NOMO-1 treated with DMSO at 0.1 percent for 48 hours (cell line): ENCODE data around the gene NUP188.
"Not testable (repeated sequence)": the region's sequence is repeated elsewhere in the genome, so short reads cannot be mapped to it uniquely, and the experiment has no call there.

Experiments
- DNase-seq: peaks from one replicate; lab custom pipeline; 2025; ENCODE audit not compliant: unreplicated experiment; lab: John Stamatoyannopoulos, UW

Gene NUP188

DNA sequence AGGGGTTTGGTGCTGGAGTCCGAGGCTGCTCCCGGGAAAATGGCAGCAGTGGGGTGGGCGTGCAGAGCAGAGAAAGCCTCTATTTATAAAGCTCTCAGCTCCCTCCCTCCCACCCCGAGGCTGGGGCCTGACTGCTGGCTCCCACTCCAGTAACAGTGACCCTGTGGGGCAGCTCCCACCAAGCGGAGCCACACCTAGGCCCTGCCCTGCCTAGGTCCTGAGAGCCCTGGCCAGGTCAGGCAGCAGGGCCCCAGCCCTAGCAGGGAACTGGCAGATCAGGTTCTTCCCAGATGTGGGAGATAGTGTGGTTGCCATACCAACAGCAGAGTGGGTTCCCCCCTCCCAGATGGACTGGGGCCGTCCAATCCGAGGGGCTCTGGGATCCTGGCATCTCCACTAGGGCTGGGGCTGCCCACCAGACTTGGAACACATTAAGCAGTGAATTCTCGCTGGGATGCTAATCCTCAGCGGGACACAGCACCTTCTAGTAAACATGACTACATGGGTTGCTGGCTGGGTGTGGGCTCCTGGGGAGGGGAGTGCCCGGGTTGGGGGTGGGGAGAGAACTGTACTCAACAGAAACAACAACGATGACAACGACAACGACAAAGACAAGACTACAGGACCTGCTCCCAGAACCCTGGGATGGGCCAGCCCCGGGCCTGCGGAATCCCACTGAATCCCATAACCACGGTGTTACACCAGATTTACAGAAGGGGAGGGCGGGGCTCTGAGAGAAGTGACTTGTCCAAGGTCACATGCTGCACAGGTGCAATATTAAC lies 79.1 kb downstream of the NUP188 start:
- DNase-seq: no peak

DNA sequence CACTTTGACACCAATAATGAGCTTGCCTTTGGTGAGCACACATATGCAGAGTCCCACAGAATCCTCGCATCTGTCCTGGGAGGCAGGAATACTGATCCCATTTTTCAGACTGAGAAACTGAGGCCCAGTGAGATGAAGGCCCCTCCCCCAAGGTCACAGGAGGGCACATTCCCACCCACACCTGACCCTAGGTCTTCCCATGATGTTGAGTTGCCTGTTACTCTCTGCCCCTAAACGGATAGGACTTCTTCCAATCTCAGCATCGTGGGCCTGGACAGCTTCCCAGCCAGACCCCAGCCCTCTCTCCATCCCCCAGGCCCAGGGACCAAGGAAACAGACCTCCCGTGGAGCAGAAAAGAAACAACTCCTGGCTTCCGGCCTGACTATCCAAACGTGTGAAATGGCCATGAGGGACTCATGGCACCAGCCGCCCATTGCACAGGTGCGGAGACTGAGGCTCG lies 79.8 kb downstream of the NUP188 start:
- no peak for DNase-seq

DNA sequence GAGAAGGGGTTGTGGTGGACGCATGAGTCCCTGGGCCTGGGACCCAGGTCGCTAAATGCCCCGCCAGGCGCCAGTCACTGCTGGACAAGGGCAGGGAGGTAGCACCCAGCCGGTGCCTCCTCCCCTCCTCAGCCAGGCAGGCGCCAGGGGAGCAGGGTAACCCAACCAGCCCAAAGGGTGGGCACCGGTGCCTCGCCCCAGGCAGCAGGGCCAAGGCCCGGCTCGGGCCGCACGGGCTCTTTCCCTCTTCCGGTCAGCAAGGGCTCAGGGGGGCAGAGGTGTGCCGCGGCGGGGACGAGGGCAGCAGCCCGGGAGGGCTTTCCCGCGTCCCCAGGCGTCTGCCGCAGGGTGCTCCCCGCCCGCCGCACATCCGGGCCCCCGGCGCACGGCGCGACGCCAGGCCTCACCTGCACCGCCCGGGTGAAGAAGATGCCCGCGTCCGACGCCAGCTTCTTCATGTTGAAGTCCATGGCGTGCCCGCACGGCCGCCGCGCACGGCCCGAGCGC lies 80.2 kb downstream of the NUP188 start:
- DNase-seq: no peak

DNA sequence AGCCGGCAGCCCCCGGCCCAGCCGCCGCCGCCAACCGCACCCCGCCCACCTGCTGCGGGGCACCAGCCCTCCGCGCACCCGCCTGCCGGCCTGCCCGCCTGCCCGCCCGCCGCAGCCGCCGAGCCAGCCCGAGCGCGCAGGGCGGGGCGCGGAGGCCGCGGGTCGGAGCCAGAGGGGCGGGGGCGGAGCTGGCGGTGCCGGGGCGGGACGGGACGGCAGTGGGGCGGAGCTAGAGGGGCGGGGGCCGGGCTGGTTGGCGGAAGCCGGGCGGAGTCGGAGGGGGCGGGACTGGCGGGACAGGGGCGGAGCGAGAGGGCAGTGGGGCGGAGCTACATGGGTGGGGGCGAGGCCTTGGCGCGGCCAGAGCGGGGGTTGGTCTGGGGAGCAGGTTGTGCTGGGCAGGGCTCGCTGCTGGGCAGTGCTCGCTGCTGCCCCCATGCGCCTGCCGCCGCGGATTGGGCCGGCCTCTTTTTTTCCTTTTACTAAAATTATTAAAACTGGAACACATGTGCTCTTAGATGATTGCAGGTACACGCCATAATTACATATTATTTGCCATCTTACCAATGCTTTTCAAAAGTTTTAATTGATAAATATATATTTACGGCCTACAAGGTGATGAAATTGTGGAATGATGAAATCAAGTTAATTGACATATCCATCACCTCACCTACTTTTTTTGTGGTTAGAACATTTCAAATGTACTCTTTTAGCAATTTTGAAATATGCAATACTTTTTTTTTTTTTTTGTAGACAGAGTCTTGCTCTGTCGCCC lies 80.9 kb downstream of the NUP188 start, which contains the start of gene SH3GLB2:
Gene SH3GLB2, minus strand, starts transcription at position 140 of the 775 bp plus-strand sequence. CDS start 177 bp downstream, outside the sequence.
- peak; percentile 83 for DNase-seq

DNA sequence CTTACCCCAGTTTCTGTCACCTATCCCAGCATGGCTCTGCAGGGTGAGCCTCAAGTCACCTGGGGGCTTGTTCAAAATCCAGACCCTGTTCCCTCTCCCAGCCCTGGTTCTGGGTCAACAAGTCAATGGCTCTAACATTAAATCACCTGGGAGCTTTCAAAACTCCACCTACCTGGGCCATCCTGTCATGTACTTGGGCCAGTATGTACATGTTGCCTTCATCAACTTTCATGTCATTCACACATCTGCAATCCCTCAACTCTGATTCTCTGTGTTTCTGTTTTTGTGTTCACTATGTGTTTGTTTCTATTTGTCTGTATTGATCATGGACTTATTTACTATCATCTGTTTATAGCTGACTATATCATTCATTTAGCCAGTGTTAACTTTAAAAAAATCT lies 82.7 kb downstream of the NUP188 start:
- DNase-seq: no peak

DNA sequence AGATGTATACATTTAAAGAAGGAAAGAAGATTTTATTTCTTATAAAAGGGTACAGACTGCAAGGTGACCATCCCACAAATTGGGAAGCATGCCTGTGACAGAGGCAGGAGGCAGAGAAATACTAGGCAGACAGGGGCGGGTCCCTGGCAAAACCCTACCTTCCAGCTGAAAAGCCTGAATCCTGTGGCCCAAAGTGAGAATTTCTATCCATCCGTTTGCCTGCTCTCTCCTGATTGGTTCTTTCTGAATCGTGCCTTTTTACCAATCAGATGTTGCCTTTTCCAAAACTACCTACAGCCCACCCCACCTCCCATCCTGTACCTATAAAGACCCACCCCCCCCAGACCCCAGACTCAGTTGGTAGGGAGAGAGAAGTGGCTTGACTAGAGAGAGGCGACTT lies 84.0 kb downstream of the NUP188 start:
- DNase-seq: no peak

DNA sequence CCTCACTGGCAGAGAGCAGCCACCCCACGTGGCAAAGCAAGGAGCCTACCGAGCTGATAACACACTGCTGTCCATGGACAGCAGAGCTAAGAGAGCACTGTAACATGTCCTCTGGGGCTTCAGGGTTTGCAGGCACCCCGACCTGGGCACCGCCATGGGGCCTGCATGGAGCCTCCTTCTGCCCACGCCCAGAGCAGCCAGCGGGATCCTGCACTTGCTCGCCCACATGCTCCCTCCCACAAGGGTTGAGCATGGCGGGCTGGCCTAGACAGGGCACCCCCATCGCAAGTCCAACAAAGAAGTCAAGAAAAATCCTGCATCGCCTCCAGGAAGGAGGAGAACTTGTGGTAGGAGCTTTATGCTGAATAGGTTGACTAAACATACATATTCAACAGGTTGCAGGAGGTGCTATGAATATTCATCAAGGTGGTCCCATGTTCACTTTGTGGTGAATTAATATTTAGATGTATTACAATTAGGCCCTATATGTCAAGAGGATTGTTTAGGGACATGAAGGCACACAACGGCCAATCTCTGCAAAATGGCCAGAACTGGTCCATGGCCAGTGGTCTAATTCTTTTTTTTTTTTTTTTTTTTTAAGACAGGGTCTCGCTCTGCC lies 85.2 kb downstream of the NUP188 start:
- no peak for DNase-seq

DNA sequence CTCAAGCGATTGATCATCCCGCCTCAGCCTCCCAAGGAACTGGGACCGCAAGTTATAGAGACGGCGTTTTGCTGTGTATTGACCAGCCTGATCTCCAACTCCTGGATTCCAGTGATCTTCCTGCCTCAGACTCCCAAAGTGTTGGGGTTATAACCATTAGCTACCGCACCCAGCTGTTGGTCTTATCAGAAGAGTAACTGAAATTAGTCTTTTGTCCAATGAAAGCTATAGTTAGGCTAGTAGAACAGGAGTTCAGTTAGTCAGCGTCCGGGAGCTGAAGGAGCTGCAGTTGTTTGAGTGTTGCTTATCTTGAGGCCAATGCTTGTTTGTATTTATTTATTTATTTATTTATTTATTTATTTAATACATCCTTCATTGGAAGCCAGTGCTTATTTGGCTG lies 85.7 kb downstream of the NUP188 start:
- no peak for DNase-seq

DNA sequence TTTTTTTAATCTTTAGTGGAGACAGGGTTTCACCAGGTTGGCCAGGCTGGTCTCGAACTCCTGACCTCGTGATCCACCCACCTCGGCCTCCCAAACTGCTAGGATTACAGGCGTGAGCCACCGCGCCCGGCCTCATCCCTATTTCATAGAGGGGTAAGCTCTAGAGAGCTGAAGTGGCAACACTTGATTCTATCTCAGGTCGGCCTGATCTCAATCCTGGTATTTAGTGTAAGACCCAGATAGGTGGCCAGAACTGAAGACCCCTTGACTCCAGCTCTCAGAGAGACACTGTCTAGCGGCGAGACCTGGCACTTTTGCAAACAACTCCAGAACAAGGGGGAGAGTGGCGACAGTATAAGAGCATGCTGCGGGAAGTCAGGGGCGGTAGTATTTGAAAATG lies 88.3 kb downstream of the NUP188 start:
- DNase-seq: not testable (repeated sequence)

DNA sequence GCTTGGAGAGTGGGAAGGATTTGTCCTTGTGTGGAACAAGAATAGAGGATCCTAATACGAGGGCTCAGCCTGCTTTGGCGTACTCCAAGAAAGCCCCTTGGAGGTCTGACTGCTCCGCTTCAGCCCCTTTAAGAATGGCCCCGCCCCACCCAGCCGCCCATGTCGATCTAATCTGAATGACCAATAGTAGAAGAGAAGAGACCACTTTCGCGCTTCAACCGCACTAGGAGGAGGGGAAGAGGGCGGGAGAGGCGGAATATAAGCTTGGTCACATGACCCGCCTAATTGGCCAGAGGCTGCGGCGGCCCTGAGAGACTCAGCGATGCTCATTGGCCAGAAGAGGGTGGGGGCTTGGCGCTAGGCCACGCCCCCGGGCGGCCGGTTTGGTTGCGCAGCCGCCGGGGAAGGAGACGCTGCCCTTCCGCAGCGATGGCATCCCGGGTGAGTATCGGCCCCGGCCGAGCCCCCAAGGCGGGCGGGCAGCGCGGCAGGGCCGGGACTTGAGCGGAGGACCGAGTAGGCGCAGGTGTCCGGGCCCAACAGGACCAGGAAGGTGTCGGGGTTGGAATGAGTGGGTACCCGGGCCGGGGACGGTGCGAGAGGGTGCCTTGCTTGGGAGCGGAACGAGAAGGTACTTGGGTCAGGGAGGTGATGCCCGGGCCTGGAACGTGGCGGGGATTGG lies 88.9 kb downstream of the NUP188 start, which contains the start of gene MIGA2:
Gene MIGA2, plus strand, starts transcription at position 386 of the 682 bp plus-strand sequence. CDS start 3,969 bp downstream, outside the sequence.
- peak; percentile 99 for DNase-seq

DNA sequence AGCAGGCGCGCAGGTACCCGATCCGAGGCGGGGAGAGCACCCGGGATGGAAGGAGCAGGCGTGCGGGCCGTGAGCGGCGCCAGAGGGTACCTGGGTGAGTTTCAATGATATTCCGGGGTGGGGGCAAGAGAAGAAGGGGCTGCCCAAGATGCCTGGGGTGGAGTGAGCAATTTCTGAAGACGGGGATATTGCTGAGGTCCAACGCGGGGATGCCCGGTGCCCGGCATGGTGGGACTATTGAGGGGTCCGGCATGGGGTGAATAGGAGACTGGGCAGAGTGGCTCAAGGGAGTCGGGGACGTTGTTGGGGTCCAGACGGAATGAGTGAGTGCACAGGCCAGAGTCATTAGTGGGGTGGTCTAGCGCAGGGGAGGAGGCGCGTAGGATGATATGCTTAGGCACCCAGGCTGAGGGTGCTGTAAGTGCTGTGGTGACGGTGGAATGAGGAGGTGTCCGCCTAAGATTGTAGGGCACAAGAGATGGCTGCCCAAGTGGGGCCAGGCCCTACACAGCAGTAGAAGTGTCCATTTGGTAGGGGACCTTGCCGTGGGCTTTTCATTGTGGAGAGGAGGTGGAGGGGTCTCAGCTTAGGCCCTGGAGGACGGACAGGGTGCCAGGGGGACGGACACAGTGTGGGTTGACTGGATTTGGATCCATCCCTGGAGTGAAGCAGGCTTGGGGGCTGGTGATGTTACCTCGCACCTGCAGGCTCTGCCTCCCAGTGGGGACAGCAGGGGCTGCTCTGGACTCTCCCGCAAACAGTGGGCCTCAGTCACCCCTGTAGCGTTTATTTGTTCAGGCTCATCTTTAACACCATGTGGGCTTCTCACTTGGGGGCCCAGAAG lies 89.6 kb downstream of the NUP188 start:
- DNase-seq: no peak

DNA sequence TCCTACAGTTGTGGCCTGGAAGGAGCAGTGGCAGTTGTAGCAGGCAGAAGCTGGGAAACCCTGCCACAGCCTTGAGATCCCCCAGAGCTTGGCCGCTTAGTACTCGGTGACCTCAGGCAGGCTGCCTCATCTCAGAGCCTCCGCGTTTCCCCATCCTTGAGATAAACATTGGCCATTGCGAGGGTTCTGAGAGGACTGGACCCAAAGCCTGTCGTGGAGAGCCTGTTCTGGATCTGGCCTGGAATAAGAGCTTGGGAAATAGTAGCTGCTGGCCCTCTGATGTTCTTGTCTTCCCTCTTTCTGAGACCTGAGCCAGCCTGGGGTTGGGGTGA lies 90.2 kb downstream of the NUP188 start:
- no peak for DNase-seq

DNA sequence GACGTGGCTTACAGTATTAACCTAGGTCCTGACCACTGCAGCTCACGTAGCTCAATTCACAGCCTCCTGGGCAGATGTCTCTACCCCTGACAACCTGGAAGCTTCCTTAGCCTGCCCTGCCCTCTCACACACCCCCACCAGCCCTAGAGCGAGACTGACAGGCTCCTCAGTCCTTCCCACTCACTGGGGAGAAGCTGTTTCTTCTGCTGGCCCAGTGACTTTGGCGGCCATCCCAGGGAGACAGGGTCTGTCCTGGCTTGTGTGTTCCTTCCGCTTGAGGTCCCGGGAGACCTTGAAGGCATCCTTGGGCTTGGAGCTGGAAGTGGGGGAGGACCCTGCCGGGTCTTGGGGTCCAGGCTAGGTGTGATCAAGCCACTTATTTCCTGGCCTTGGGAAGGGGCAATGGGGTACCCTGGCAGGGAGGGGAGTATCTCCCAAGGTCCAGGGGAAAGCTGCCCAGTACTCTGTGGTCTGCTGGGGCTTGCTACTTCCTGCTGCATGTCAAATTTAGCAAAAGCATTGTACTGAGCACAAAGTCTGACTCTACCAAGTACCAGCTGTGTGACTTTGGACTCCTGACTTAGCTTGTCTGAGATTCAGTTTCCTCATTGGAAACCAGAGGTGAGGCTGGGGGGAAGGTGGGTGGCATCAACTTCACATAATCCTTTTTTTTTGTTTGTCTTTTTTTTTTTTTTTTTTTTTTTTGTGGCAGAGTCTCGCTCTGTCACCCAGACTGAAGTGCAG lies 90.8 kb downstream of the NUP188 start:
- no peak for DNase-seq

DNA sequence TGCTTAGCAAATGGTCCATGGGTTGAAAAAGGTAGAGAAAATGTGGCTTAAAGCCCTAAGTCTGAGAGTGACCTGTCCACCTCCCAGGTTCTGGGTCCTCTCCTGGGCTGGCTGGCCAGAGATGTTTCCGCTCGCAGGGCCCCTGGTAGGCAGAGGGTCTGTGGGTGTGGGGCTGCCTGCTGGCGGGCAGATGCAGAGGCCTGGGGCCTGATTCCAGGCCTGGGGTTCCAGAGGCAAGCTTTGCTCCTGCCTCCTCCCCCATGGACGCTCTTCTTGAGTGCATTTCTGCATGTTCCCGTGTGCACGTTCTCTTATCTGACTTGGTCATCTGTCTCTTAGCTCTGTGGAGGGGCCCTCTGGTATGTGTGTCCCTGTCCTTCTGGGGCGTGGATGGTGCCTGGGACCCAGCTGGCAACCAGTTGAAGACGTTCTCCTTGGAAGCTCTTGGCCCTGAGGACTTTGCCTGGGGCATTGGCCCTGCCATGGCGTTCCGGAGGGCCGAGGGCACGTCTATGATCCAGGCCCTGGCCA lies 92.7 kb downstream of the NUP188 start:
- DNase-seq: no peak

DNA sequence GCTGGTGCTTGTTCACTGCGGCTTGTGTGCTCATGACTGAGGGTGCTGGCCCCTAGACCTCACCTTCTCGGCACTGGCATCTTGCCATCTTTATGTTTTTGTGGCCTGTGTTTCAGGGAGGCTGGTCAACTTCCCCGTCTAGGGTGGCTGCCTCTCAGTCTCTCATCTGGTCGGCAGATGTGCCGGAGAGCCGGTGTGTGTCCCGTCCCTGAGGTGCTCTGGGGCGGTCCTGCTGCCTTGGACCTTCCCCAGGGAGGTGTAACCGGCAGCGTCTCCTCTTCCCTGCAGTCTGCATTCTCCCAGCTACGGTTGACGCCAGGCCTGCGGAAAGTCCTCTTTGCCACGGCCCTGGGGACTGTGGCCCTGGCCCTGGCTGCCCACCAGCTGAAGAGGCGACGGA lies 94.5 kb downstream of the NUP188 start:
- no peak for DNase-seq

DNA sequence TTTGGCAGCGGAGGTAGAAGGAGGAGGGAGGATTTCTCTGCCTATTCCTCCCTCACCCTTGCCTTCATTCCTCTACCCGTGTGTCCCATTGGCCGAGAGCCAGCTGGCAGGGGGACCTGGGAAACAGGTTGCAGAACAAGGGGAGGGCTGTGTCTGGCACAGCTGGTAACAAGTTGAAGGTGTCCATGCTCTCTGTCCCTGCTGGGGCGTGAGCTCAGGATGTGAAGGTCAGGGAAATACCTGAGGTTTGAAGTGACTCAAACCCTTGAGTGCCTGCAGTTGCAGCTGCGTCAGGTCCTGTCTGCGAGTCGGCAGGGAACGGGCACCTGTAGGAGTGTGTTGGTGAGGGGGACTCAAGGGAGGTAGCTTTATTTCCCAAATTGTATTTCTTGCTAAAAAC lies 105.1 kb downstream of the NUP188 start:
- DNase-seq: no peak

DNA sequence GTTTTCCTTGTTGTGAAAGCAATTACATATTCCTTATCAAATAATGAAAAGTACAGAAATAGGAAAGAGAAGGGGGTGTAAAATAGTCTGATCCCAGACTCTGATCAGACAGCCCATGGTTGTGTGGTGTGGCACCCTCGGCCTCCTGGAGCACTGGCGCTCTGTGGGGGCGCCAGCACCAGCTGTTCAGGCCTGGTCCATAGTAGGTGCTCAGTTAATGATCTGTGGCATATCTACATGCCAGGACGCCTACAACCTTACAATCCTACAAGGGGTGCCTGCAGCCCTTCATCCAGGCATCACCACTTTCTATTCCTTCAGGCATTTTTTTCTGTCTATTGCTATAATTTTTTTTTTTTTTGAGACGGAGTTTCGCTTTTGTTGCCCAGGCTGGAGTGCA lies 105.5 kb downstream of the NUP188 start:
- no peak for DNase-seq

DNA sequence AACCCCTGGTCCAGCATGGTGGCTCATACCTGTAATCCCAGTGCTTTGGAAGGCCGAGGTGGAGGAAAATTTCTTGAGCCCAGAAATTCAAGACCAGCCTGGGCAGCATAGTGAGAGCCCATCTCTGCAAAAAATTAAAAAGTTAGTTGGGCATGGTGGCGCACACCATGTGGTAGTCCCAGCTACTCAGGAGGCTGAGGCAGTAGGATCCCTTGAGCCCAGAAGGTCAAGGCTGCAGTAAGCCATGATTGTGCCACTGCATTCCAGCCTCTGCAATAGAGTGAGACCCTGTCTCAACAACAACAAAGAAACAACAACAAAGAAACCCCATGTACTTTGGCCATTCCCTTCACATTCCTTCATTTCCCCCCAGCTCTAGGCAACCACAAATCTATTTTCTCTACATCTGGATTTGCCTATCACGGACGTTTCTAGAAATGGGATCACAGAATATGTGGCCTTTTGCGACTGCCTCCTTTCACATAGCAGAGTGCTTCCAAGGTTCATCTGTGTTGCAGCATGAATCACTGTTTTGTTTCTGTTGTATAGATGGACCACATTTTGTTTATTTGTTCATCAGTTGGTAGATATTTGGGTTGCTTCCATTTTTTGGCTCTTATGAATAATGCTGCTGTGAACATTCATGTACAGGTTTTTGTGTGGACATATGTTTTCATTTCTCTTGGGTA lies 106.8 kb downstream of the NUP188 start:
- no peak for DNase-seq
